Measurements from ENCODE around the gene TBC1D5. TPM values are rescaled to one million over a fixed set of nuclear protein-coding genes. Genes with fewer than 3 reads are reported as not detected.

The TBC1D5 gene
- total RNA-seq, 1 experiment from 2014 or later, result 26.1 TPM

GRCh38 chr3:17207979-17208378, 534.5 kb downstream of the TBC1D5 start (continued):
- TF ChIP-seq ATF6 (CRISPR knock-in tag; IDR thresholded peaks at IDR 0.05) (no peak), RORB (CRISPR knock-in tag; IDR thresholded peaks at IDR 0.05) (no peak), SOX15 (CRISPR knock-in tag; IDR thresholded peaks at IDR 0.05) (no peak), ZNF138 (CRISPR knock-in tag; conservative IDR thresholded peaks at IDR 0.05) (no peak)

DNA sequence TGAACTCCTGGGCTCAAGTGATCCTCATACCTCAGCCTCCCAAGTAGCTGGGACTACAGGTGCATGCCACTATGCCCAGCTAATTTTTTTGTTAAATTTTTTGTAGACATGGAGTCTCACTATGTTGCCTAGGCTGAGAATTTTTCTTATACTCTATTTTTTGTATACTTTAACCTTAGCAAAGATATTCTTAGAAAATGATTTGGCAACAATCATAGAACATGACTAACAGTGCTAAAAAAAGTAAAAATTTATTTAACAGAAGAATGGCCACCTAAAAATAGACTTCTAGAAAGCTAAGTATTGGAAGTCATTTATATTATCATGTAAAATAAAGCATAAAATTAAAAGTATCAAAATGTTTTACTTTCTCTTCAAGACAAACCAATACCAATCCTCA, 535.4 kb downstream of the TBC1D5 start:
- TF ChIP-seq, protein P1, sequence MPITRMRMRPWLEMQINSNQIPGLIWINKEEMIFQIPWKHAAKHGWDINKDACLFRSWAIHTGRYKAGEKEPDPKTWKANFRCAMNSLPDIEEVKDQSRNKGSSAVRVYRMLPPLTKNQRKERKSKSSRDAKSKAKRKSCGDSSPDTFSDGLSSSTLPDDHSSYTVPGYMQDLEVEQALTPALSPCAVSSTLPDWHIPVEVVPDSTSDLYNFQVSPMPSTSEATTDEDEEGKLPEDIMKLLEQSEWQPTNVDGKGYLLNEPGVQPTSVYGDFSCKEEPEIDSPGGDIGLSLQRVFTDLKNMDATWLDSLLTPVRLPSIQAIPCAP (CRISPR knock-in tag; IDR thresholded peaks at IDR 0.05), result no peak
- TF ChIP-seq ZNF281 (CRISPR knock-in tag; IDR thresholded peaks at IDR 0.05) (no peak), FOXP4 (CRISPR knock-in tag; IDR thresholded peaks at IDR 0.05) (no peak), ETV6 (CRISPR knock-in tag; IDR thresholded peaks at IDR 0.05) (no peak), CREM (CRISPR knock-in tag; IDR thresholded peaks at IDR 0.05) (no peak), RORB (CRISPR knock-in tag; IDR thresholded peaks at IDR 0.05) (no peak)
- TF ChIP-seq, protein P2, sequence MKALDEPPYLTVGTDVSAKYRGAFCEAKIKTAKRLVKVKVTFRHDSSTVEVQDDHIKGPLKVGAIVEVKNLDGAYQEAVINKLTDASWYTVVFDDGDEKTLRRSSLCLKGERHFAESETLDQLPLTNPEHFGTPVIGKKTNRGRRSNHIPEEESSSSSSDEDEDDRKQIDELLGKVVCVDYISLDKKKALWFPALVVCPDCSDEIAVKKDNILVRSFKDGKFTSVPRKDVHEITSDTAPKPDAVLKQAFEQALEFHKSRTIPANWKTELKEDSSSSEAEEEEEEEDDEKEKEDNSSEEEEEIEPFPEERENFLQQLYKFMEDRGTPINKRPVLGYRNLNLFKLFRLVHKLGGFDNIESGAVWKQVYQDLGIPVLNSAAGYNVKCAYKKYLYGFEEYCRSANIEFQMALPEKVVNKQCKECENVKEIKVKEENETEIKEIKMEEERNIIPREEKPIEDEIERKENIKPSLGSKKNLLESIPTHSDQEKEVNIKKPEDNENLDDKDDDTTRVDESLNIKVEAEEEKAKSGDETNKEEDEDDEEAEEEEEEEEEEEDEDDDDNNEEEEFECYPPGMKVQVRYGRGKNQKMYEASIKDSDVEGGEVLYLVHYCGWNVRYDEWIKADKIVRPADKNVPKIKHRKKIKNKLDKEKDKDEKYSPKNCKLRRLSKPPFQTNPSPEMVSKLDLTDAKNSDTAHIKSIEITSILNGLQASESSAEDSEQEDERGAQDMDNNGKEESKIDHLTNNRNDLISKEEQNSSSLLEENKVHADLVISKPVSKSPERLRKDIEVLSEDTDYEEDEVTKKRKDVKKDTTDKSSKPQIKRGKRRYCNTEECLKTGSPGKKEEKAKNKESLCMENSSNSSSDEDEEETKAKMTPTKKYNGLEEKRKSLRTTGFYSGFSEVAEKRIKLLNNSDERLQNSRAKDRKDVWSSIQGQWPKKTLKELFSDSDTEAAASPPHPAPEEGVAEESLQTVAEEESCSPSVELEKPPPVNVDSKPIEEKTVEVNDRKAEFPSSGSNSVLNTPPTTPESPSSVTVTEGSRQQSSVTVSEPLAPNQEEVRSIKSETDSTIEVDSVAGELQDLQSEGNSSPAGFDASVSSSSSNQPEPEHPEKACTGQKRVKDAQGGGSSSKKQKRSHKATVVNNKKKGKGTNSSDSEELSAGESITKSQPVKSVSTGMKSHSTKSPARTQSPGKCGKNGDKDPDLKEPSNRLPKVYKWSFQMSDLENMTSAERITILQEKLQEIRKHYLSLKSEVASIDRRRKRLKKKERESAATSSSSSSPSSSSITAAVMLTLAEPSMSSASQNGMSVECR (CRISPR knock-in tag; IDR thresholded peaks at IDR 0.05; ENCODE audit: borderline replicate concordance), result no peak
- ChIA-PET POLR2A (no interaction called here), CTCF (no interaction called here)
- Mint-ChIP-seq H3K4me3 (no peak overlapping the region), H3K9me3 (peaks cover 22% of the 10 kb centered on the region), H3K27ac (no peak overlapping the region), H3K4me1 (0 out of 2 replicates have a peak, but pooled peaks cover 2% of the 10 kb centered on the region), H3K36me3 (peaks cover 21% of the 10 kb centered on the region), H3K27me3 (ENCODE audit: low read depth) (no peaks in the 10 kb centered on the region)
- DNase-seq (ENCODE audit: low spot score) (no peak), ATAC-seq (no peak)

GRCh38 chr3:17204049-17204650, 538.3 kb downstream of the TBC1D5 start:
- ATAC-seq (no peak), DNase-seq (ENCODE audit: low spot score) (no peak)
- peaks cover 28% of the 10 kb centered on the region for H3K36me3 Mint-ChIP-seq
- H3K27me3 Mint-ChIP-seq (ENCODE audit: low read depth), result no peaks in the 10 kb centered on the region
- ChIA-PET CTCF (no interaction called here), POLR2A (no interaction called here)
- no peak overlapping the region for H3K4me3 Mint-ChIP-seq
- H3K4me1 Mint-ChIP-seq, result 0 out of 2 replicates have a peak, but pooled peaks cover 2% of the 10 kb centered on the region
- H3K9me3 Mint-ChIP-seq, result peaks cover 34% of the 10 kb centered on the region
- no peak overlapping the region for H3K27ac Mint-ChIP-seq
- no peak for TF ChIP-seq E2F4 (CRISPR knock-in tag; IDR thresholded peaks at IDR 0.05; ENCODE audit: borderline replicate concordance, low read depth)
- no peak for TF ChIP-seq TCF7 (CRISPR knock-in tag; IDR thresholded peaks at IDR 0.05; ENCODE audit: low read depth)
- no peak for TF ChIP-seq ZNF263 (CRISPR knock-in tag; IDR thresholded peaks at IDR 0.05; ENCODE audit: low read depth)
- TF ChIP-seq NFE2L1 (CRISPR knock-in tag; IDR thresholded peaks at IDR 0.05), result no peak
- no peak for TF ChIP-seq RELA (CRISPR knock-in tag; IDR thresholded peaks at IDR 0.05; ENCODE audit: borderline replicate concordance)
- no peak for TF ChIP-seq SMAD4 (CRISPR knock-in tag; IDR thresholded peaks at IDR 0.05)
- no peak for TF ChIP-seq MAX (CRISPR knock-in tag; IDR thresholded peaks at IDR 0.05)

Measured in WTC11 (cell line).